ENCODE measurements around the gene AK1. TPM values are rescaled to one million over a fixed set of nuclear protein-coding genes. Genes with fewer than 3 reads are reported as not detected.

AK1 gene
- total and polyA plus RNA-seq, 12 donors, result 500 to 1,050 (median 731) TPM

- TF ChIP-seq, protein P1, sequence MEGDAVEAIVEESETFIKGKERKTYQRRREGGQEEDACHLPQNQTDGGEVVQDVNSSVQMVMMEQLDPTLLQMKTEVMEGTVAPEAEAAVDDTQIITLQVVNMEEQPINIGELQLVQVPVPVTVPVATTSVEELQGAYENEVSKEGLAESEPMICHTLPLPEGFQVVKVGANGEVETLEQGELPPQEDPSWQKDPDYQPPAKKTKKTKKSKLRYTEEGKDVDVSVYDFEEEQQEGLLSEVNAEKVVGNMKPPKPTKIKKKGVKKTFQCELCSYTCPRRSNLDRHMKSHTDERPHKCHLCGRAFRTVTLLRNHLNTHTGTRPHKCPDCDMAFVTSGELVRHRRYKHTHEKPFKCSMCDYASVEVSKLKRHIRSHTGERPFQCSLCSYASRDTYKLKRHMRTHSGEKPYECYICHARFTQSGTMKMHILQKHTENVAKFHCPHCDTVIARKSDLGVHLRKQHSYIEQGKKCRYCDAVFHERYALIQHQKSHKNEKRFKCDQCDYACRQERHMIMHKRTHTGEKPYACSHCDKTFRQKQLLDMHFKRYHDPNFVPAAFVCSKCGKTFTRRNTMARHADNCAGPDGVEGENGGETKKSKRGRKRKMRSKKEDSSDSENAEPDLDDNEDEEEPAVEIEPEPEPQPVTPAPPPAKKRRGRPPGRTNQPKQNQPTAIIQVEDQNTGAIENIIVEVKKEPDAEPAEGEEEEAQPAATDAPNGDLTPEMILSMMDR (IDR thresholded peaks at IDR 0.05), result peak in 3 of 9 donors; percentile 30 to 35 (median 35)
- intact Hi-C loops (cut with DNase I), result loop anchor here in 1 of 10 donors (2.0 kb wide), 1 partner anchor 17 kb away; the partner anchor contains the start of gene ST6GALNAC4
- Histone ChIP-seq H3K4me1 (peaks cover 24 to 59% (median 46%) of the 10 kb centered on the region in 9 donors), H3K4me3 (peak within 1 kb of the TSS; percentile 88 to 100 (median 98)), H3K9me3 (peaks cover 0 to 8% (median 0%) of the 10 kb centered on the region in 11 donors), H3K27ac (peak within 1 kb of the TSS; percentile 85 to 98 (median 95)), H3K36me3 (peaks cover 0 to 25% (median 19%) of the 10 kb centered on the region in 9 donors), H3K27me3 (no peaks in the 10 kb centered on the region)
- 0 to 1% methylated on average over 49 to 83 of the region's 89 CpGs for WGBS, 2 donors
- peak; percentile 54 to 85 (median 76) for ATAC-seq
- DNase-seq, result peak; percentile 72 to 82
Observed at GRCh38 chr9:127899128-127899943, 21.9 kb upstream of the AK1 start, which contains the start of gene ST6GALNAC6. TSS of gene ST6GALNAC6 (minus strand) at chr9:127899603. CDS start at chr9:127897981, 1,622 bp downstream.

DNA sequence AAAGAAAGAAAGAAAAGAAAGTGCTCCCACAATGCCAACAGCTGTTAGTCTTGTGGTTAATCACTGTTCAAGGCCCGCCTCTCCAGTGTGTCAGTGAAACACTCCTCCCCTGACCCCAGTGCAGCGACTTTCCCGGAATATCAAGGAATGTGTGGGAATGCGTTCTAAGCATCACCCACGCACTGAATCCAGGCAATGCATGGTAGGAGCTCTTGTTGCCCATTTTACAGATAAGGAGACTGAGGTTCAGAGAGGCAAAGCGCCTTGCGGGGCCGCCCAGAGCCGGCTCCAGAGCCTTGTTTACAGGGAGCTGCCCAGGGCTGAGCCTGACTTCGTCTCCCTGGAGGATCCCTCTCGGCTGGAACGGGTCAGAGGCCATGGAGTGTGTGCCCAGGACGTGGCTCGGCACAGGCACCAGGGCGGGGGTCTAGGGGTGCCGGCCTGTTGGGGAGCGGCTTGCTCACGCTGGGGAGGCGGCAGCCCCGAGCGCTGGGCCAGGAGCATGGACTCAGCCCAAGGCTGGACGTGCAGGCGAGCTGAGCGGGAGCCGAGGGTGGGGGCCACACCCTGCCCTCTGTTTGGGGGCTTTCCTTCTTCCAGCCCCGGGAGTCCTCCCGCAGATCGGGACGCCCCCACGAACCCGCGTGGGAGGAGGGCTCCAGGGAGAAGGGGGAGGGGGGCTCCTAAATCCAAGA, 21.1 kb upstream of the AK1 start:
- H3K4me3 ChIP-seq, result peak overlapping the region; percentile 88 to 100 (median 98)
- H3K4me1 ChIP-seq, result peaks cover 17 to 51% (median 38%) of the 10 kb centered on the region in 9 donors
- DNase-seq (peak; percentile 52 to 79), ATAC-seq (peak; percentile 32 to 71 (median 58))
- TF ChIP-seq, protein P1 (IDR thresholded peaks at IDR 0.05), result no peak
- WGBS, 2 donors, result 12 to 18% methylated on average over 23 to 32 of the region's 32 CpGs
- peaks cover 0 to 32% (median 27%) of the 10 kb centered on the region in 9 donors for H3K36me3 ChIP-seq
- H3K27ac ChIP-seq, result peak overlapping the region; percentile 85 to 98 (median 95)
- peaks cover 0 to 10% (median 0%) of the 10 kb centered on the region in 11 donors for H3K9me3 ChIP-seq
- no peaks in the 10 kb centered on the region for H3K27me3 ChIP-seq
- intact Hi-C loops (cut with DNase I), result loop anchor here in 1 of 10 donors (2.0 kb wide), 1 partner anchor 18 kb away; the partner anchor contains the start of gene ST6GALNAC4

DNA sequence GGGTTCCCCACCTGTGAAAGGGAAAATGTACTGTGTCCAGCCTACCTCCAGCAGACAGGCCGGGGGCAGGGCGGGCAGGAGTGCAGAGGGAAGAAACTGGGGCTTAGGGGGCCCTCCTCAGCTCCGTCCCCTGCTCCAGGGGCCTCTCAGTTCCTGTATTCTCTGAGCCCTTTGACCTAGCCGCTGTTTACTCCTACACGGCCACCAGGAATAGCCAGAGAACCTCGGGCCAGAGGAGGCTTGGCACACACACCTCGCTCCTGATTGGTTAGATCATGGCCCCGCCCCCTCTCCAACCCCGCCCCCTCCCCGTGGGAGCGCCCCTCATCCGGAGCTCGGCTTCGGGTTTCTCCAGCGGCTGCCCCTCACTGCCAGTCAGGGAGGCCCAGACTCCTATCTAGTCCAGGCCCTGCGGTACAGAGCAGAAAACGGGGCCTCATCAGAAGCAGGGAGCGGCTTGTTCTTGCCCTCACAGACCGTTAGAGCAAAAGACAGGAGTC, 19.8 kb upstream of the AK1 start:
- Histone ChIP-seq H3K4me3 (peak overlapping the region in 9 of 10 donors; percentile 88 to 100 (median 98)), H3K9me3 (peaks cover 0 to 21% (median 7%) of the 10 kb centered on the region in 11 donors), H3K4me1 (peaks cover 16 to 41% (median 34%) of the 10 kb centered on the region in 9 donors), H3K27me3 (no peaks in the 10 kb centered on the region), H3K36me3 (peaks cover 0 to 46% (median 40%) of the 10 kb centered on the region in 9 donors), H3K27ac (peak overlapping the region; percentile 71 to 98 (median 95))
- ATAC-seq (peak; percentile 78 to 91 (median 88)), DNase-seq (peak; percentile 85 to 87)
- TF ChIP-seq, protein P1 (IDR thresholded peaks at IDR 0.05), result no peak
- intact Hi-C loops (cut with DNase I), result no loop called here
- WGBS, 2 donors, result 10 to 11% methylated on average over 19 of the region's 19 CpGs
